ENCODE results near the gene AP1S3.
"Not testable (repeated sequence)": the region's sequence is repeated elsewhere in the genome, so short reads cannot be mapped to it uniquely, and the experiment has no call there.

The AP1S3 gene

GRCh38 chr2:223832241-223832903 is 5.0 kb downstream of the AP1S3 start:
- Mint-ChIP-seq H3K27ac (no peak overlapping the region), H3K9me3 (no peaks in the 10 kb centered on the region), H3K4me3 (no peak overlapping the region), H3K36me3 (ENCODE audit: low read depth) (peaks cover 7% of the 10 kb centered on the region), H3K27me3 (peaks cover 5% of the 10 kb centered on the region), H3K4me1 (ENCODE audit: low read depth) (peaks cover 16% of the 10 kb centered on the region)
- no peak for DNase-seq

GRCh38 chr2:223829128-223829527 is 8.3 kb downstream of the AP1S3 start:
- H3K4me3 Mint-ChIP-seq: no peak overlapping the region
- H3K36me3 Mint-ChIP-seq (ENCODE audit: low read depth): peaks cover 4% of the 10 kb centered on the region
- no peak overlapping the region for H3K27ac Mint-ChIP-seq
- H3K27me3 Mint-ChIP-seq: no peaks in the 10 kb centered on the region
- H3K9me3 Mint-ChIP-seq: no peaks in the 10 kb centered on the region
- peaks cover 8% of the 10 kb centered on the region for H3K4me1 Mint-ChIP-seq (ENCODE audit: low read depth)
- no peak for DNase-seq

GRCh38 chr2:223828314-223828713 is 9.1 kb downstream of the AP1S3 start:
- Mint-ChIP-seq H3K27ac (no peak overlapping the region), H3K4me1 (ENCODE audit: low read depth) (peaks cover 9% of the 10 kb centered on the region), H3K27me3 (no peaks in the 10 kb centered on the region)

GRCh38 chr2:223826995-223827394 is 10.4 kb downstream of the AP1S3 start:
- H3K4me1 Mint-ChIP-seq (ENCODE audit: low read depth): peaks cover 9% of the 10 kb centered on the region

More at GRCh38 chr2:223828314-223828713, 9.1 kb downstream of the AP1S3 start:
- H3K36me3 Mint-ChIP-seq (ENCODE audit: low read depth): peaks cover 2% of the 10 kb centered on the region
- no peak overlapping the region for H3K4me3 Mint-ChIP-seq
- no peak for DNase-seq
- H3K9me3 Mint-ChIP-seq: no peaks in the 10 kb centered on the region

GRCh38 chr2:223824301-223824700 is 13.1 kb downstream of the AP1S3 start:
- H3K4me1 Mint-ChIP-seq (ENCODE audit: low read depth): peaks cover 10% of the 10 kb centered on the region
- no peaks in the 10 kb centered on the region for H3K9me3 Mint-ChIP-seq
- H3K27ac Mint-ChIP-seq: no peak overlapping the region
- no peaks in the 10 kb centered on the region for H3K27me3 Mint-ChIP-seq
- no peak overlapping the region for H3K4me3 Mint-ChIP-seq
- H3K36me3 Mint-ChIP-seq (ENCODE audit: low read depth): peaks cover 2% of the 10 kb centered on the region
- no peak for DNase-seq

More at GRCh38 chr2:223826995-223827394, 10.4 kb downstream of the AP1S3 start:
- no peaks in the 10 kb centered on the region for H3K27me3 Mint-ChIP-seq
- H3K4me3 Mint-ChIP-seq: no peak overlapping the region
- peaks cover 2% of the 10 kb centered on the region for H3K36me3 Mint-ChIP-seq (ENCODE audit: low read depth)
- H3K27ac Mint-ChIP-seq: no peak overlapping the region
- no peak for DNase-seq
- H3K9me3 Mint-ChIP-seq: no peaks in the 10 kb centered on the region

GRCh38 chr2:223822818-223823217 is 14.6 kb downstream of the AP1S3 start:
- Mint-ChIP-seq H3K4me1 (ENCODE audit: low read depth) (peaks cover 10% of the 10 kb centered on the region), H3K4me3 (no peak overlapping the region), H3K27me3 (no peaks in the 10 kb centered on the region), H3K9me3 (no peaks in the 10 kb centered on the region), H3K27ac (no peak overlapping the region), H3K36me3 (ENCODE audit: low read depth) (no peaks in the 10 kb centered on the region)
- DNase-seq: no peak

- no peak for DNase-seq
- H3K36me3 Mint-ChIP-seq (ENCODE audit: low read depth): no peaks in the 10 kb centered on the region
- no peak overlapping the region for H3K4me3 Mint-ChIP-seq
- H3K4me1 Mint-ChIP-seq (ENCODE audit: low read depth): peaks cover 15% of the 10 kb centered on the region
- no peak overlapping the region for H3K27ac Mint-ChIP-seq
- no peaks in the 10 kb centered on the region for H3K9me3 Mint-ChIP-seq
- no peaks in the 10 kb centered on the region for H3K27me3 Mint-ChIP-seq
These were observed 16.8 kb downstream of the AP1S3 start for GRCh38 chr2:223820549-223820948.

- peaks cover 21% of the 10 kb centered on the region for H3K4me1 Mint-ChIP-seq (ENCODE audit: low read depth)
- no peaks in the 10 kb centered on the region for H3K9me3 Mint-ChIP-seq
- DNase-seq: no peak
- H3K27ac Mint-ChIP-seq: no peak overlapping the region
- no peaks in the 10 kb centered on the region for H3K27me3 Mint-ChIP-seq
- H3K36me3 Mint-ChIP-seq (ENCODE audit: low read depth): no peaks in the 10 kb centered on the region
- H3K4me3 Mint-ChIP-seq: no peak overlapping the region
These were observed 17.5 kb downstream of the AP1S3 start for GRCh38 chr2:223819891-223820290.

GRCh38 chr2:223815884-223816570 is 21.4 kb downstream of the AP1S3 start:
- Mint-ChIP-seq H3K27me3 (no peaks in the 10 kb centered on the region), H3K4me1 (ENCODE audit: low read depth) (peaks cover 28% of the 10 kb centered on the region), H3K36me3 (ENCODE audit: low read depth) (no peaks in the 10 kb centered on the region)

GRCh38 chr2:223815186-223815883 is 22.0 kb downstream of the AP1S3 start:
- H3K27me3 Mint-ChIP-seq: no peaks in the 10 kb centered on the region

More at GRCh38 chr2:223815884-223816570, 21.4 kb downstream of the AP1S3 start:
- peak overlapping the region; percentile 40 for H3K27ac Mint-ChIP-seq
- no peak for DNase-seq
- H3K4me3 Mint-ChIP-seq: no peak overlapping the region
- no peaks in the 10 kb centered on the region for H3K9me3 Mint-ChIP-seq

GRCh38 chr2:223814764-223815163 is 22.6 kb downstream of the AP1S3 start:
- H3K27me3 Mint-ChIP-seq: not testable (repeated sequence)

More at GRCh38 chr2:223815186-223815883, 22.0 kb downstream of the AP1S3 start:
- DNase-seq: no peak
- H3K4me1 Mint-ChIP-seq (ENCODE audit: low read depth): peaks cover 22% of the 10 kb centered on the region
- no peaks in the 10 kb centered on the region for H3K9me3 Mint-ChIP-seq
- peak overlapping the region; percentile 40 for H3K27ac Mint-ChIP-seq
- H3K4me3 Mint-ChIP-seq: no peak overlapping the region
- no peaks in the 10 kb centered on the region for H3K36me3 Mint-ChIP-seq (ENCODE audit: low read depth)

GRCh38 chr2:223813329-223813728 is 24.1 kb downstream of the AP1S3 start:
- no peak overlapping the region for H3K27ac Mint-ChIP-seq
- H3K9me3 Mint-ChIP-seq: no peaks in the 10 kb centered on the region
- no peak for DNase-seq
- peaks cover 22% of the 10 kb centered on the region for H3K4me1 Mint-ChIP-seq (ENCODE audit: low read depth)
- no peak overlapping the region for H3K4me3 Mint-ChIP-seq
- no peaks in the 10 kb centered on the region for H3K36me3 Mint-ChIP-seq (ENCODE audit: low read depth)
- H3K27me3 Mint-ChIP-seq: no peaks in the 10 kb centered on the region

More at GRCh38 chr2:223814764-223815163, 22.6 kb downstream of the AP1S3 start:
- not testable (repeated sequence) for H3K4me3 Mint-ChIP-seq; H3K9me3 Mint-ChIP-seq; H3K36me3 Mint-ChIP-seq (ENCODE audit: low read depth); DNase-seq
- H3K27ac Mint-ChIP-seq: peak overlapping the region; percentile 15
- H3K4me1 Mint-ChIP-seq (ENCODE audit: low read depth): peaks cover 22% of the 10 kb centered on the region

GRCh38 chr2:223811757-223812156 is 25.6 kb downstream of the AP1S3 start:
- no peaks in the 10 kb centered on the region for H3K9me3 Mint-ChIP-seq
- DNase-seq: no peak
- no peak overlapping the region for H3K4me3 Mint-ChIP-seq
- peaks cover 24% of the 10 kb centered on the region for H3K4me1 Mint-ChIP-seq (ENCODE audit: low read depth)
- no peaks in the 10 kb centered on the region for H3K36me3 Mint-ChIP-seq (ENCODE audit: low read depth)
- H3K27me3 Mint-ChIP-seq: no peaks in the 10 kb centered on the region
- H3K27ac Mint-ChIP-seq: no peak overlapping the region

- Mint-ChIP-seq H3K36me3 (ENCODE audit: low read depth) (no peaks in the 10 kb centered on the region), H3K27me3 (no peaks in the 10 kb centered on the region), H3K27ac (no peak overlapping the region), H3K4me3 (no peak overlapping the region), H3K9me3 (no peaks in the 10 kb centered on the region), H3K4me1 (ENCODE audit: low read depth) (peaks cover 14% of the 10 kb centered on the region)
- no peak for DNase-seq
These were observed 32.4 kb downstream of the AP1S3 start for GRCh38 chr2:223805008-223805407.

GRCh38 chr2:223801736-223802135 is 35.6 kb downstream of the AP1S3 start:
- no peaks in the 10 kb centered on the region for H3K27me3 Mint-ChIP-seq
- DNase-seq: no peak
- peaks cover 11% of the 10 kb centered on the region for H3K4me1 Mint-ChIP-seq (ENCODE audit: low read depth)
- H3K27ac Mint-ChIP-seq: no peak overlapping the region
- H3K9me3 Mint-ChIP-seq: no peaks in the 10 kb centered on the region
- no peaks in the 10 kb centered on the region for H3K36me3 Mint-ChIP-seq (ENCODE audit: low read depth)
- H3K4me3 Mint-ChIP-seq: no peak overlapping the region
